Common myeloid progenitor, CD34-positive (primary cell): ENCODE results near the gene BTRC.
A peak's percentile ranks its signal among the peaks of the same experiment; 100 is the strongest.

Experiments
- CTCF ChIA-PET: fragments of 350-600 bp; sonication (Branson Sonifier 250); formaldehyde crosslinking; loops from one replicate; lab custom pipeline; 2021; ENCODE audit warnings: antibody characterized with exemption; lab: Charles Lee
- POLR2A ChIA-PET: fragments of 350-600 bp; sonication (Branson Sonifier 250); formaldehyde crosslinking; loops from one replicate; lab custom pipeline; 2021; ENCODE audit warnings: antibody characterized with exemption; lab: Charles Lee
- DNase-seq, 3 donors: peaks; one replicate each; pipeline versions ENCODE4 v3.0.0 to v3.0.0-alpha.2; 2013
- H3K27ac ChIP-seq, 2 experiments: 1 replicate in 1 of 2; 2 replicates in 1 of 2; pipeline ENCODE4 v1.7.0; 2013; ENCODE audit warnings: inconsistent platforms in 2 of 2, low read length in 2 of 2, mild to moderate bottlenecking in 2 of 2, low read depth in 1 of 2, moderate library complexity in 1 of 2; ENCODE audit not compliant: severe bottlenecking in 2 of 2, insufficient read depth in 1 of 2, poor library complexity in 1 of 2
- H3K27me3 ChIP-seq, 5 experiments: replicated peaks in 2 of 5; 1 replicate in 3 of 5; 2 replicates in 2 of 5; pipeline versions ENCODE4 v1.6.1 to v1.7.0; 2013; ENCODE audit warnings: low read length in 4 of 5, mild to moderate bottlenecking in 2 of 5, moderate library complexity in 2 of 5, inconsistent platforms in 1 of 5; ENCODE audit not compliant: insufficient read depth in 5 of 5, control insufficient read depth in 4 of 5
- H3K36me3 ChIP-seq, 4 experiments: 1 replicate in 2 of 4; 2 replicates in 2 of 4; pipeline versions ENCODE4 v1.6.1 to v1.7.0; 2013; ENCODE audit warnings: low read length in 3 of 4, control low read depth in 1 of 4, mild to moderate bottlenecking in 1 of 4; ENCODE audit not compliant: control insufficient read depth in 4 of 4, insufficient read depth in 4 of 4
- H3K4me1 ChIP-seq, 4 experiments: 1 replicate in 3 of 4; 2 replicates in 1 of 4; pipeline versions ENCODE4 v1.6.1 to v1.7.1; 2013; ENCODE audit warnings: low read length in 3 of 4, mild to moderate bottlenecking in 3 of 4, control low read depth in 1 of 4, inconsistent platforms in 1 of 4, moderate library complexity in 1 of 4; ENCODE audit not compliant: control insufficient read depth in 4 of 4, insufficient read depth in 4 of 4; ENCODE audit errors: control extremely low read depth in 1 of 4
- H3K4me3 ChIP-seq, 7 experiments: 1 replicate in 4 of 7; 2 replicates in 3 of 7; pipeline versions ENCODE4 v1.5.1 to v1.7.0; 2013; ENCODE audit warnings: mild to moderate bottlenecking in 7 of 7, low read length in 6 of 7, moderate library complexity in 6 of 7, inconsistent platforms in 2 of 7, low read depth in 2 of 7, control low read depth in 1 of 7; ENCODE audit not compliant: insufficient read depth in 4 of 7, control insufficient read depth in 1 of 7; ENCODE audit errors: extremely low read depth in 1 of 7
- H3K9me3 ChIP-seq, 5 experiments: 1 replicate in 4 of 5; 2 replicates in 1 of 5; pipeline versions ENCODE4 v1.6.1 to v1.7.1; 2013; ENCODE audit warnings: low read length in 4 of 5, mild to moderate bottlenecking in 2 of 5, inconsistent platforms in 1 of 5, low read depth in 1 of 5, moderate library complexity in 1 of 5; ENCODE audit not compliant: control insufficient read depth in 4 of 5, insufficient read depth in 2 of 5; ENCODE audit errors: control extremely low read depth in 1 of 5
- WGBS: methylation state at CpG from one replicate; pipeline ENCODE4 v1.1.5; 2013; ENCODE audit not compliant: insufficient coverage; 5-methylcytosine and 5-hydroxymethylcytosine counted together

The BTRC gene

DNA sequence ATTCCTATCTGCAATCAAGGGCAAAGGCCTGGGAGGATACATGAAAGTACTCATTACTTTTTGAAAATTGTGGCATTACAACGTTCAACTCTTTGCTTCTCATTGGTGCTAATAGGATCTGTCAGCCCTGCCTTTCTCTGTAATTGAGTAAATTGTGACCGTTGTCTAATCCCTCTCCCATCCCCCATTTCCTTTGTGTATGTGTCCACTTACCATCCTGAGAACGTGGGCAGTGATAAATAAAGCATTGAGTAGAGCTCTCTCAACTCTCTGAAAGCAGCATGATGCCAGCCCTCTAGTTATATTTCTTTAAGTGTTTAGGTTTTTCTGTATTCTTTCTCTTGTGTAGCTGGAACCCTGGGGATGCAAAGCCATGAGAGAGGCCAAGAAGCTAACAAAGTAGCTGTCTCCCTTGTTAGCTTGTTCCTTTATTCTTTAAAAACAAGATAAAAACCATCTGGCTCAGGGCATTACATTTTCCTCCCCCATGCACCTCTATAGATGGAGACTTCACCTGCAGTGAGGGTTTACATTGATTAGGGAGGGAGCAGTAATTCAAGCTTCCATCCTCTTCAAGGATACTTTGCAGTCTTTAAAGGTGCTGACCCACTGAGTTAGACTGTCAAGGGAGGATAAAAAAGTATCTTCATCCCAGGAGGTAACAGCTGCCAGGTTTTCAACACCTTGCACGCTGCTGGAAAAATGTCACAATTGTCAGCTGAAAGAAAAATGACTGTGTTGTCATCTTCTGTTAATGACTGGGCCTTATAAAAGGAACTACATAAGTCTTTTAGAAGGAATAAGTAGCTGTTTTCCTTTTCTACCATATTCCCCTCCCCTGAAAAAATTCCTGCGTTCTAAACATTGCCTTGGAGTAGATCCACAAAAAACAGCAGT, 112.3 kb downstream of the BTRC start:
- WGBS = 100% methylated on average over 1 of the region's 5 CpGs
- ChIA-PET POLR2A (interaction anchor here (0.5 to 0.6 kb wide), 2 partner anchors 129 to 268 kb away, joined by 3 to 4 read pairs; no protein-coding TSS in a partner anchor), CTCF (interaction anchor here (0.6 to 8.3 kb wide), 25 partner anchors 10 to 567 kb away, joined by 3 to 48 read pairs (median 4); no protein-coding TSS in a partner anchor)
- Histone ChIP-seq H3K4me1 (no peaks in the 10 kb centered on the region), H3K4me3 (no peak overlapping the region), H3K27ac (no peak overlapping the region), H3K27me3 (peaks cover 0 to 3% (median 0%) of the 10 kb centered on the region in 5 experiments), H3K9me3 (no peaks in the 10 kb centered on the region), H3K36me3 (peaks cover 0 to 2% (median 0%) of the 10 kb centered on the region in 4 experiments)
- DNase-seq = no peak

DNA sequence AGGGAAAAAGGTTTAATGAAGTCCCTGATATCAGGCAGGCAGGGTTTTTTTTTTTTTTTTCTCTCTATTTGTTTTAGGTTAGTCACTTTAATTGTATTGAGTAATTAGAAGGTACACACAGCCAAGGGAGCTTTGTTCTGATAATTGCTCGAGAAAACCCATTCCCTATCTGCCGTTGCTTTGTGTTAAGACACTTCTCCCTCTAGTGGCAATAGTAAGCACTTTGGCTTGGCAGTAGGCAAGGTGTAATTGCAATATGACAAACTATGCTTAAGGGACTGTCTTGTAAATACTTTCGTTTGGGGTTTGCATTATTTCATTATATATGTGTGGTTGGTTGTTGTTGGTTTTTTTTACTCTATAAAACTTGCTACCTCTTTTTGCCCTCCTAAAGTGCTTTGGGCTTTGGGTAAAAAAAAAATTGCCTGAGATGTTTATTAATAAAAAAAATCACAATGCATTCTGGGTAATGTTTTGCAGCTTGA, 113.4 kb downstream of the BTRC start:
- POLR2A ChIA-PET = interaction anchor here (0.8 kb wide), 1 partner anchor 13 kb away, joined by 3 read pairs; no protein-coding TSS in a partner anchor

DNA sequence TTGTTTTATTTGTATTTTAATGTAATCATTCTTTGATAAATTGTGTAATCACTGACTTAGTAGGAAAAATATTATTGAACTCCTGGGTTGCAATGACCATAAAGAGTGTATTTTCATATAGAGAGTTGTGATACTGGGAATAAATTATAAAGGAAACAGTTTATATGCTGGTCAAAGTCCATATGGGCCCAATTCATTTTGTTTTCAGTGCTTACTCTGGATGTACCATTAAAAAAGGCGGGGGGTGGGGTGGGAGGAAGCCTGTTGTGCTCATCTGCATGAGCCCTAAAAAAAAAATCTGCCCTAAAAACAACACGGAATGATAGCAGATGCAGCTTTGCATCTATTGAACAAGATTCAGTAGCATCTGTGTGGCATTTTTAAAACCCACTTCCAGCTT, 114.2 kb downstream of the BTRC start:
- CTCF ChIA-PET = interaction anchor here (1.6 to 8.3 kb wide), 6 partner anchors 9 to 171 kb away, joined by 4 to 48 read pairs (median 17); no protein-coding TSS in a partner anchor
- Histone ChIP-seq H3K27me3 (peaks cover 0 to 3% (median 0%) of the 10 kb centered on the region in 5 experiments), H3K9me3 (no peaks in the 10 kb centered on the region), H3K36me3 (no peaks in the 10 kb centered on the region), H3K27ac (no peak overlapping the region), H3K4me1 (no peaks in the 10 kb centered on the region), H3K4me3 (no peak overlapping the region)
- DNase-seq = no peak
- POLR2A ChIA-PET = no interaction called here
- 93% methylated on average over 2 of the region's 2 CpGs for WGBS

More for the DNA sequence above, 113.4 kb downstream of the BTRC start:
- Histone ChIP-seq H3K4me1 (no peaks in the 10 kb centered on the region), H3K36me3 (no peaks in the 10 kb centered on the region), H3K9me3 (no peaks in the 10 kb centered on the region), H3K27me3 (peaks cover 0 to 3% (median 0%) of the 10 kb centered on the region in 5 experiments), H3K4me3 (peak overlapping the region in 1 of 7 experiments; percentile 24), H3K27ac (no peak overlapping the region)
- peak; percentile 78 to 89 (median 87) for DNase-seq
- WGBS = no CpG with 5 or more reads among the region's 3 CpGs
- CTCF ChIA-PET = interaction anchor here (0.6 to 8.3 kb wide), 21 partner anchors 8 to 566 kb away, joined by 3 to 48 read pairs (median 4); no protein-coding TSS in a partner anchor

DNA sequence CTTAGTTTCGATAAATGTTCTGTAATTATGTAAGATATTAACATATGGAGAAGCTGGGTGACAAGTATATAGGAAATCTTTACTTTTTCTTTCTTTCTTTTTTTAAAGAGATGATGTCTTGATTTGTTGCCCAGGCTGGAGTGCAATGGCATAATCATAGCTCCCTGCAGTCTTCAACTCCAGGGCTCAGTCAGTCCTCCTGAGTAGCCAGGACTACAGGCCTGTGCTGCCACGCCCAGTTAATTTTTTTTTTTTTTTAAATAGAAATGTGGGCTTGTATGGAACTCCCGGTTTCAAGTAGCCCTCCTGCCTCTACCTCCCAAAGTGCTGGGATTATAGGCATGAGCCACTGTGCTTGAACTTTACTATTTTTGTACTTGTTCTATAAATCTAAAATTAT, 122.4 kb downstream of the BTRC start:
- no peak for DNase-seq

DNA sequence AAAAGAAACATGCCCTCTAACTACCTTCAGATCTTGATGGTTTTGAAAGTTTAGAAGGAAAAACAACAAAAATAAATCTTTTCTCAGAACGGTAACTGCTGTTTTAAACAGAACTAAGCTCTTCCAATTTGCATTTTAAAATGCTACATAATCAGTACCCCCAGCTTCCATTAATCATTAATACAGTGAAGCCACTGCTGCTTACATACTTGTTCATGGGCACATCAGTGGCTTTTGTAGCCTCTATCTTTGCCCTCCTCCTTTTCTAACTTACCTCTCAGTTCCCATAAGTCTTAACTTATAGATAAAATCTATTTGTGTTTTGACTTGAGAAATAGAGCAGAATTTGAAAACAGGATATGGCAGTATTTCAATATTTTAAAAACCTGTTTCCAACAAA, 125.0 kb downstream of the BTRC start:
- Histone ChIP-seq H3K36me3 (peaks cover 0 to 3% (median 1%) of the 10 kb centered on the region in 4 experiments), H3K4me3 (no peak overlapping the region), H3K9me3 (no peaks in the 10 kb centered on the region), H3K4me1 (no peaks in the 10 kb centered on the region), H3K27me3 (no peaks in the 10 kb centered on the region), H3K27ac (no peak overlapping the region)
- no peak for DNase-seq
- 60% methylated on average over 1 of the region's 1 CpG for WGBS
- CTCF ChIA-PET = interaction anchor here (1.5 to 1.7 kb wide), 2 partner anchors 13 to 177 kb away, joined by 4 read pairs; no protein-coding TSS in a partner anchor
- POLR2A ChIA-PET = no interaction called here

More for the DNA sequence above, 122.4 kb downstream of the BTRC start:
- Histone ChIP-seq H3K27ac (no peak overlapping the region), H3K27me3 (no peaks in the 10 kb centered on the region), H3K36me3 (peaks cover 0 to 3% (median 1%) of the 10 kb centered on the region in 4 experiments), H3K4me3 (no peak overlapping the region), H3K4me1 (no peaks in the 10 kb centered on the region), H3K9me3 (no peaks in the 10 kb centered on the region)
- CTCF ChIA-PET = interaction anchor here (0.6 to 1.1 kb wide), 2 partner anchors 22 to 757 kb away, joined by 3 read pairs; no protein-coding TSS in a partner anchor
- WGBS = no CpG with 5 or more reads among the region's 3 CpGs
- POLR2A ChIA-PET = no interaction called here

DNA sequence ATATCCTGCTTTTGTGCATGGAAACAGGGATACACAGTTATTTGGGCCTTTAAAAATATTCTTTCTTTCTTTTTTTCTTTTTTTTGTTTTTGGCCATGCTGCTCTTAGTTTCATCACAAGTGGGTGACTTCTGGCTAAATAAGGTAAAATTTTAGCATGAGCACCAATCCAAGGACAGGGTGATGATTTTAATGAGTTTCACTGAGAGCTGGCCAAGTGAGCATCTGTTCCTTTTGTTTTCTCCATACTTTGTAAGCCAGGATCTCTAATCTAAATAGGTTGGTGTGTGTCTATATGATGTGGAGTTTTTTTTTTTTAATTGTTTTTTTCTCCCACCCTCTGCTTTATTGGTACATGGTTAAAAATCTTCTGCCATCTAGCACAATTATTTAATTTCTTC, 127.3 kb downstream of the BTRC start:
- Histone ChIP-seq H3K4me1 (no peaks in the 10 kb centered on the region), H3K4me3 (no peak overlapping the region), H3K27ac (no peak overlapping the region), H3K36me3 (peaks cover 0 to 2% (median 0%) of the 10 kb centered on the region in 4 experiments), H3K27me3 (no peaks in the 10 kb centered on the region), H3K9me3 (no peaks in the 10 kb centered on the region)
- no peak for DNase-seq
- CTCF ChIA-PET = interaction anchor here (1.2 to 1.5 kb wide), 2 partner anchors 9 kb away, joined by 3 to 6 read pairs; no protein-coding TSS in a partner anchor
- POLR2A ChIA-PET = interaction anchor here (0.7 kb wide), 1 partner anchor 107 kb away, joined by 3 read pairs; the partner anchor contains the start of gene POLL
